ENCODE data around the gene RIPOR2. TPM values are rescaled to one million over a fixed set of nuclear protein-coding genes. Genes with fewer than 3 reads are reported as not detected.

Gene RIPOR2
- total and polyA plus RNA-seq, 2 of the 13 experiments (the other 11 are each of a cell fraction or from before 2014, with no cell fraction given), result 0.02 to 0.05 TPM

GRCh38 chr6:24881376-24881775 lies 54.4 kb downstream of the RIPOR2 start:
- Histone ChIP-seq H3K4me2 (ENCODE audit: low read depth, low read length) (no peak overlapping the region), H3K27me3 (ENCODE audit: control insufficient read depth in 1 of 2, insufficient read depth in 2 of 2, low read length in 2 of 2) (peaks cover 0 to 15% of the 10 kb centered on the region in 2 experiments; a peak in 2 of 5 replicates), H3K9ac (ENCODE audit: insufficient read depth, low read depth, low read length) (no peak overlapping the region), H3K4me1 (ENCODE audit: insufficient read depth, low read length) (no peaks in the 10 kb centered on the region), H4K20me1 (ENCODE audit: insufficient read depth, low read length) (no peaks in the 10 kb centered on the region), H3K79me2 (ENCODE audit: insufficient read depth, low read length) (no peaks in the 10 kb centered on the region), H3K27ac (ENCODE audit: extremely low read length, insufficient read depth, low read length) (no peak overlapping the region), H2AFZ (ENCODE audit: low read length) (no peak overlapping the region), H3K36me3 (replicated peaks in 1 of 2; ENCODE audit: control insufficient read depth in 1 of 2, insufficient read depth in 2 of 2, low read length in 2 of 2) (no peaks in the 10 kb centered on the region), H3K9me3 (ENCODE audit: low read length) (no peaks in the 10 kb centered on the region), H3K4me3 (replicated peaks in 1 of 3; ENCODE audit: insufficient read depth in 1 of 3, low read depth in 2 of 3, low read length in 3 of 3) (no peak overlapping the region)
- ATAC-seq (no peak), FAIRE-seq (no peak), DNase-seq (ENCODE audit: low spot score) (no peak)
- intact Hi-C loops (cut with micrococcal nuclease; ENCODE audit: unreplicated experiment), result no loop called here
- 17% methylated on average over 3 of the region's 3 CpGs for WGBS (ENCODE audit: low lambda C conversion rate)
- no TSS peak for BruUV-seq (replicated peaks)
- in situ Hi-C loops (cut with HindIII; ENCODE audit: extremely low pct_ligation_motif_present, low pct_unique_long_range_greater_than_20kb), result no loop called here
- TF ChIP-seq ZNF33B (CRISPR knock-in tag; IDR thresholded peaks at IDR 0.05) (no peak), ZNF572 (CRISPR knock-in tag; IDR thresholded peaks at IDR 0.05) (no peak), GABPA (IDR thresholded peaks at IDR 0.05; ENCODE audit: low read depth, low read length) (no peak), GABPA (CRISPR knock-in tag; IDR thresholded peaks at IDR 0.05; ENCODE audit: low read depth) (no peak), ZNF570 (CRISPR knock-in tag; IDR thresholded peaks at IDR 0.05; ENCODE audit: borderline replicate concordance) (no peak), BCLAF1 (IDR thresholded peaks at IDR 0.05) (no peak), ISL2 (CRISPR knock-in tag; IDR thresholded peaks at IDR 0.05) (no peak)
- POLR2A ChIA-PET, result no interaction called here
- CTCF ChIA-PET (ENCODE audit: low intra/inter-chr PET ratio, low total read pairs), result no interaction called here

GRCh38 chr6:24880451-24880850 lies 55.3 kb downstream of the RIPOR2 start:
- H3K4me3 ChIP-seq (replicated peaks in 1 of 3; ENCODE audit: insufficient read depth in 1 of 3, low read depth in 2 of 3, low read length in 3 of 3), result no peak overlapping the region
- H3K27ac ChIP-seq (ENCODE audit: extremely low read length, insufficient read depth, low read length), result no peak overlapping the region
- ATAC-seq (no peak), DNase-seq (ENCODE audit: low spot score) (no peak), FAIRE-seq (no peak)
- no peaks in the 10 kb centered on the region for H3K79me2 ChIP-seq (ENCODE audit: insufficient read depth, low read length)
- intact Hi-C loops (cut with micrococcal nuclease; ENCODE audit: unreplicated experiment) (no loop called here), in situ Hi-C loops (cut with HindIII; ENCODE audit: extremely low pct_ligation_motif_present, low pct_unique_long_range_greater_than_20kb) (no loop called here)
- no peaks in the 10 kb centered on the region for H3K4me1 ChIP-seq (ENCODE audit: insufficient read depth, low read length)
- ChIA-PET POLR2A (no interaction called here), CTCF (ENCODE audit: low intra/inter-chr PET ratio, low total read pairs) (no interaction called here)
- H3K9ac ChIP-seq (ENCODE audit: insufficient read depth, low read depth, low read length), result no peak overlapping the region
- H3K9me3 ChIP-seq (ENCODE audit: low read length), result no peaks in the 10 kb centered on the region
- peaks cover 0 to 15% of the 10 kb centered on the region in 2 experiments; a peak in 1 of 5 replicates for H3K27me3 ChIP-seq (ENCODE audit: control insufficient read depth in 1 of 2, insufficient read depth in 2 of 2, low read length in 2 of 2)
- no peak overlapping the region for H3K4me2 ChIP-seq (ENCODE audit: low read depth, low read length)
- BruUV-seq (replicated peaks), result no TSS peak
- H4K20me1 ChIP-seq (ENCODE audit: insufficient read depth, low read length), result no peaks in the 10 kb centered on the region
- H2AFZ ChIP-seq (ENCODE audit: low read length), result no peak overlapping the region
- no peaks in the 10 kb centered on the region for H3K36me3 ChIP-seq (replicated peaks in 1 of 2; ENCODE audit: control insufficient read depth in 1 of 2, insufficient read depth in 2 of 2, low read length in 2 of 2)
- TF ChIP-seq CC2D1A (CRISPR knock-in tag; IDR thresholded peaks at IDR 0.05) (no peak), NFAT5 (CRISPR knock-in tag; IDR thresholded peaks at IDR 0.05) (no peak), SAFB2 (CRISPR knock-in tag; IDR thresholded peaks at IDR 0.05; ENCODE audit: borderline replicate concordance, low read depth) (no peak), GATAD1 (CRISPR knock-in tag; IDR thresholded peaks at IDR 0.05) (no peak)
